Thymus (tissue), 11 donors: ENCODE results near the gene FMO4. TPM values are rescaled to one million over a fixed set of nuclear protein-coding genes. Genes with fewer than 3 reads are reported as not detected.
"Not testable (repeated sequence)": the region's sequence is repeated elsewhere in the genome, so short reads cannot be mapped to it uniquely, and the experiment has no call there.

Source experiments
- DNase-seq, 9 donors: peaks; one replicate each; pipeline ENCODE4 v3.0.0-alpha.2; 2013; ENCODE audit warnings: low spot score in 9 of 9, low read depth in 6 of 9, missing footprints in 1 of 9
- H3K27ac ChIP-seq, 2 donors: one replicate each; pipeline ENCODE4 v1.5.1; 2013; ENCODE audit warnings: control low read depth in 1 of 2, low read depth in 1 of 2, low read length in 1 of 2, mild to moderate bottlenecking in 1 of 2, moderate library complexity in 1 of 2
- H3K27me3 ChIP-seq, 2 donors: one replicate each; pipeline ENCODE4 v1.5.1; 2013; ENCODE audit warnings: low read length in 1 of 2; ENCODE audit not compliant: control insufficient read depth in 2 of 2, insufficient read depth in 1 of 2
- H3K36me3 ChIP-seq, 2 donors: one replicate each; pipeline ENCODE4 v1.5.1; 2013; ENCODE audit warnings: low read length in 1 of 2, mild to moderate bottlenecking in 1 of 2, moderate library complexity in 1 of 2; ENCODE audit not compliant: control insufficient read depth in 2 of 2, insufficient read depth in 2 of 2
- H3K4me1 ChIP-seq, 2 donors: one replicate each; pipeline ENCODE4 v1.5.1; 2013; ENCODE audit warnings: low read length in 2 of 2; ENCODE audit not compliant: control insufficient read depth in 2 of 2, insufficient read depth in 2 of 2
- H3K4me3 ChIP-seq, 2 donors: one replicate each; pipeline ENCODE4 v1.5.1; 2013; ENCODE audit warnings: low read length in 2 of 2, control low read depth in 1 of 2, mild to moderate bottlenecking in 1 of 2
- H3K9me3 ChIP-seq, 2 donors: one replicate each; pipeline ENCODE4 v1.5.1; 2013; ENCODE audit warnings: low read length in 1 of 2, mild to moderate bottlenecking in 1 of 2; ENCODE audit not compliant: control insufficient read depth in 2 of 2, insufficient read depth in 1 of 2
- WGBS: extraction: QIAGEN DNeasy Blood & Tissue Kit; methylation state at CpG from one replicate; pipeline ENCODE4 v1.1.7; 2013; 5-methylcytosine and 5-hydroxymethylcytosine counted together
- polyA plus RNA-seq: library from polyadenylated mRNA; stranded (reverse); fragments of 200-250 nt; gene quantifications from one replicate; pipeline ENCODE4 v1.2.3, GENCODE V29; 2013
- total RNA-seq: library from RNA; stranded (reverse); fragments of 120-200 nt; gene quantifications from one replicate; pipeline ENCODE4 v1.2.4, GENCODE V29; 2013
- donor health status: healthy.

Gene FMO4
- total and polyA plus RNA-seq, 2 donors, result 2.5 to 6.9 TPM

- H3K4me3 ChIP-seq, result no peak overlapping the region
- WGBS, result 90% methylated on average over 3 of the region's 3 CpGs
- no peak for DNase-seq
- no peaks in the 10 kb centered on the region for H3K27me3 ChIP-seq
- H3K4me1 ChIP-seq, result peaks cover 0 to 2% of the 10 kb centered on the region in 2 donors
- no peak overlapping the region for H3K27ac ChIP-seq
- H3K36me3 ChIP-seq, result no peaks in the 10 kb centered on the region
- H3K9me3 ChIP-seq, result no peaks in the 10 kb centered on the region
Observed at GRCh38 chr1:171310661-171311087, 3.3 kb upstream of the FMO4 start.

DNA sequence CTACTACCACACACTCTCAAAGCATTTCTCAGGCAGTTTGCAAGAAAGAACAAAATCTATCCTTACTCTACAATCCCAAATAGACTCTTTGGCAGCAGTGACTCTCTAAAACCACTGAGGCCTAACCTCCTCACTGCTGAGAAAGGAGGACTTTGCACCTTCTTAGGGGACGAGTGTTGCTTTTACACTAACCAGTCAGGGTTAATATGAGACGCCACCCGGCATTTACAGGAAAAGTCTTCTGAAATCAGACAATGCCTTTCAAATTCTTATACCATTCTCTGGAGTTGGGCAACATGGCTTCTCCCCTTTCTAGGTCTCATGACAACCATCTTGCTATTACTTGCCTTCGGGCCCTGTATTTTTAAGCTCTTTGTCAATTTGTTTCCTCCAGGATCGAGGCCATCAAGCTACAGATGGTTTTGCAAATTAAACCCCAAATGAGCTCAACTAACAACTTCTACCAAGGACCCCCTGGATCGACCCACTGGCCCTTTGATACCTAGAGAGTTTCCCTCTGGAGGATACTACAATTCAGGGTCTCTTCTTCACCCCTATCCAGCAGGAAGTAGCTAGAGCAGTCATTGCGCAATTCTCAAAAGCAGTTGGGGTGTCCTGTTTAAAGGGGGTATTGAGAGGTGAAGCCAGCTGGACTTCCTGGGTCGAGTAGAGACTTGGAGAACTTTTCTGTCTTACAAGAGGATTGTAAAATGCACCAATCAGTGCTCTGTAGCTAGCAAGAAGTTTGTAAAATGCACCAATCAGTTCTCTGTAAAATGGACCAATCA, 2.0 kb upstream of the FMO4 start:
- no peak for DNase-seq
- 95% methylated on average over 8 of the region's 8 CpGs for WGBS
- Histone ChIP-seq H3K27ac (no peak overlapping the region), H3K36me3 (no peaks in the 10 kb centered on the region), H3K4me3 (no peak overlapping the region), H3K27me3 (no peaks in the 10 kb centered on the region), H3K4me1 (peaks cover 0 to 4% of the 10 kb centered on the region in 2 donors), H3K9me3 (no peaks in the 10 kb centered on the region)

DNA sequence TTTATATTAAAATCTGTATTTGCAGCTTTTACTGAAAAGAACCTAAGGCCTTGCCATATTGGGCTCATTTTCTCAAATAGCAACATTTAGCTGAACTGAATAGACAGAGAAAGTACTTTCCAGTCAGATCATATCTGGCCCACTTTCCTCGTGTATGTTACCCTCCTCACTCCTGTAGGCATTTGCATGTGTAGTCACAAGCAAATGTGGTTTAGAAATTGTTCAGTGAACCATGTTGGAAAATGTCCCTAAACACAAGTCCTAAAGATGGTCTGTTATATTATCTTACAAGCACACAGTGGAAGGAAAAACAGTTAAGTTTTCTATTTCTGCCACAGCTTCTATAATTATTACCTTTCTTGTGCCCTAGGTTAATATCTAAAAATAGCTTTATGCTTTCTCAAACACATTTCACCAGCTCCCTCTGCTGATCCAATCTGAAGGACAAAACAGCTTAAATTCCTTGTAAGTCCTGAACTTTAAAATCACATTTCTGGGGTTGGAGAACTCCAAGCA, 606 bp upstream of the FMO4 start:
- peak in 1 of 9 donors; percentile 0 for DNase-seq
- Histone ChIP-seq H3K4me1 (peaks cover 0 to 4% of the 10 kb centered on the region in 2 donors), H3K4me3 (no peak overlapping the region), H3K27ac (peak overlapping the region; percentile 32 to 33), H3K27me3 (no peaks in the 10 kb centered on the region), H3K9me3 (no peaks in the 10 kb centered on the region), H3K36me3 (no peaks in the 10 kb centered on the region)
- 11% methylated on average over 1 of the region's 1 CpG for WGBS

- Histone ChIP-seq H3K27me3 (no peaks in the 10 kb centered on the region), H3K4me1 (no peaks in the 10 kb centered on the region), H3K4me3 (no peak overlapping the region), H3K27ac (no peak overlapping the region), H3K36me3 (no peaks in the 10 kb centered on the region), H3K9me3 (no peaks in the 10 kb centered on the region)
- DNase-seq, result no peak
- 97% methylated on average over 7 of the region's 7 CpGs for WGBS
Observed at GRCh38 chr1:171329251-171329650, 15.3 kb downstream of the FMO4 start.

DNA sequence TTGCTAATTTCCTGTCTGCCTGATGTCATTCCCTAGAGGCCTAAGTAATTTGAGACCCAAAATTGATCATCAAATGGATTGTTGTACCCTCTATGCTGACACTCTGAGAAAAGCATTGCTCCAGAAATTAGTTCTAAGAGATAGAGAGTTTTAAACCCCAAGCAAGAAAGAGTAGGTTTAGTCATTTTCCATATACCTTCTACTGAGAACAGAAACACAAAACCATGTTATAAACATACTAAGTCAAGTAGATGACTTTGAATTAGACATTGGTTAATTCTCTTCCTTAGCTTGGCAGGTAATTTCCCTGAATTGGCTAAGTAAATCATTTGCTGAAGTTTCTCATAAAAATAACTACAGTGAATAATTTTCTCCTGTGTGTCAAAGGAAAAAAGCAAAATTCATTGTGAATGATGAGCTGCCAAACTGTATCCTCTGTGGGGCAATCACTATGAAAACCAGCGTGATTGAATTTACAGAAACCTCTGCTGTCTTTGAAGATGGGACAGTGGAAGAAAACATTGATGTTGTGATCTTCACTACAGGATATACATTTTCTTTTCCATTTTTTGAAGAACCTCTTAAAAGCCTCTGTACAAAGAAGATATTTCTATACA, 20.1 kb downstream of the FMO4 start:
- H3K27me3 ChIP-seq, result no peaks in the 10 kb centered on the region
- no peak overlapping the region for H3K27ac ChIP-seq
- no peaks in the 10 kb centered on the region for H3K36me3 ChIP-seq
- no peak overlapping the region for H3K4me3 ChIP-seq
- H3K9me3 ChIP-seq, result no peaks in the 10 kb centered on the region
- 95% methylated on average over 1 of the region's 1 CpG for WGBS
- no peaks in the 10 kb centered on the region for H3K4me1 ChIP-seq
- no peak for DNase-seq

GRCh38 chr1:171335964-171336363, 22.0 kb downstream of the FMO4 start:
- Histone ChIP-seq H3K27ac (no peak overlapping the region), H3K36me3 (no peaks in the 10 kb centered on the region), H3K4me3 (no peak overlapping the region), H3K4me1 (no peaks in the 10 kb centered on the region), H3K27me3 (no peaks in the 10 kb centered on the region), H3K9me3 (no peaks in the 10 kb centered on the region)
- no peak for DNase-seq
- 86% methylated on average over 1 of the region's 1 CpG for WGBS

GRCh38 chr1:171339345-171339744, 25.4 kb downstream of the FMO4 start:
- not testable (repeated sequence) for H3K9me3 ChIP-seq, H3K27me3 ChIP-seq, H3K4me1 ChIP-seq, H3K4me3 ChIP-seq, H3K27ac ChIP-seq, DNase-seq, H3K36me3 ChIP-seq
- 95% methylated on average over 6 of the region's 6 CpGs for WGBS

GRCh38 chr1:171343727-171344472, 29.9 kb downstream of the FMO4 start:
- WGBS, result 91% methylated on average over 5 of the region's 5 CpGs
- no peak overlapping the region for H3K27ac ChIP-seq

GRCh38 chr1:171344473-171344820, 30.5 kb downstream of the FMO4 start:
- H3K27ac ChIP-seq, result no peak overlapping the region
- H3K27me3 ChIP-seq, result no peaks in the 10 kb centered on the region
- DNase-seq, result no peak
- no peaks in the 10 kb centered on the region for H3K4me1 ChIP-seq
- WGBS, result 95% methylated on average over 6 of the region's 6 CpGs
- no peaks in the 10 kb centered on the region for H3K9me3 ChIP-seq
- no peak overlapping the region for H3K4me3 ChIP-seq
- no peaks in the 10 kb centered on the region for H3K36me3 ChIP-seq

More at GRCh38 chr1:171343727-171344472, 29.9 kb downstream of the FMO4 start:
- no peaks in the 10 kb centered on the region for H3K36me3 ChIP-seq
- no peaks in the 10 kb centered on the region for H3K27me3 ChIP-seq
- H3K9me3 ChIP-seq, result no peaks in the 10 kb centered on the region
- H3K4me3 ChIP-seq, result no peak overlapping the region
- no peak for DNase-seq
- H3K4me1 ChIP-seq, result no peaks in the 10 kb centered on the region
